Loucy (cell line): ENCODE measurements around the gene PTRHD1.

ENCODE experiments used
- H2AFZ ChIP-seq: fragments of 200-600 bp; sonication (generic); 2 replicates; pipeline ENCODE4 v1.6.0; 2016; ENCODE audit warnings: antibody characterized with exemption, mild to moderate bottlenecking, low read length, moderate library complexity
- H3F3A ChIP-seq: fragments of 200-600 bp; 2 replicates; pipeline ENCODE4 v1.6.0; 2016; ENCODE audit warnings: antibody characterized with exemption, low read depth, mild to moderate bottlenecking
- H3K27me3 ChIP-seq: fragments of 200-600 bp; sonication (generic); 2 replicates; pipeline ENCODE4 v1.6.1; 2014; ENCODE audit warnings: low read length, mild to moderate bottlenecking; ENCODE audit not compliant: insufficient read depth, poor library complexity, severe bottlenecking
- H3K36me3 ChIP-seq: fragments of 200-600 bp; sonication (generic); 2 replicates; pipeline ENCODE4 v1.6.1; 2016; ENCODE audit warnings: low read length; ENCODE audit not compliant: insufficient read depth
- H3K4me1 ChIP-seq: fragments of 200-600 bp; sonication (generic); 2 replicates; pipeline ENCODE4 v1.5.1; 2014; ENCODE audit warnings: low read length, mild to moderate bottlenecking; ENCODE audit not compliant: insufficient read depth, poor library complexity, severe bottlenecking
- H3K4me2 ChIP-seq: fragments of 200-600 bp; sonication (generic); 2 replicates; pipeline ENCODE4 v1.6.0; 2014; ENCODE audit warnings: antibody characterized with exemption, low read length, low read depth, mild to moderate bottlenecking; ENCODE audit not compliant: poor library complexity, severe bottlenecking
- H3K4me3 ChIP-seq: fragments of 200-600 bp; sonication (generic); 2 replicates; pipeline ENCODE4 v1.5.1; 2014; ENCODE audit warnings: low read length, mild to moderate bottlenecking, mixed read lengths; ENCODE audit not compliant: poor library complexity, severe bottlenecking
- H3K79me2 ChIP-seq: fragments of 200-600 bp; sonication (generic); 2 replicates; pipeline ENCODE4 v1.6.1; 2014; ENCODE audit warnings: low read length; ENCODE audit not compliant: insufficient read depth
- H3K9ac ChIP-seq: fragments of 200-600 bp; sonication (generic); 2 replicates; pipeline ENCODE4 v1.6.0; 2014; ENCODE audit warnings: mild to moderate bottlenecking, low read depth, low read length, moderate library complexity; ENCODE audit not compliant: poor library complexity, severe bottlenecking
- H3K9me2 ChIP-seq: fragments of 200-600 bp; sonication (generic); replicated peaks from 2 replicates; pipeline ENCODE4 v1.6.1; 2016; ENCODE audit warnings: low read depth, low read length, mixed read lengths
- H3K9me3 ChIP-seq: fragments of 200-600 bp; sonication (generic); 2 replicates; pipeline ENCODE4 v1.6.1; 2014; ENCODE audit warnings: mild to moderate bottlenecking, antibody characterized with exemption, low read length, low read depth; ENCODE audit not compliant: insufficient read depth
- H4K20me1 ChIP-seq: fragments of 200-600 bp; sonication (generic); 2 replicates; pipeline ENCODE4 v1.6.0; 2014; ENCODE audit warnings: antibody characterized with exemption, low read length, mild to moderate bottlenecking; ENCODE audit not compliant: insufficient read depth, poor library complexity, severe bottlenecking
- EZH2phosphoT487 ChIP-seq: fragments of 200-600 bp; IDR thresholded peaks from 2 replicates; pipeline ENCODE4 v1.6.1; 2018; ENCODE audit warnings: antibody characterized with exemption, mild to moderate bottlenecking, moderate library complexity, borderline replicate concordance
- TF ChIP-seq, protein P1 (sequence below): fragments of 200-600 bp; sonication (generic); conservative IDR thresholded peaks from 2 replicates; pipeline ENCODE4 v1.5.1; 2014; ENCODE audit warnings: mild to moderate bottlenecking, antibody characterized with exemption, low read length

The PTRHD1 gene

DNA sequence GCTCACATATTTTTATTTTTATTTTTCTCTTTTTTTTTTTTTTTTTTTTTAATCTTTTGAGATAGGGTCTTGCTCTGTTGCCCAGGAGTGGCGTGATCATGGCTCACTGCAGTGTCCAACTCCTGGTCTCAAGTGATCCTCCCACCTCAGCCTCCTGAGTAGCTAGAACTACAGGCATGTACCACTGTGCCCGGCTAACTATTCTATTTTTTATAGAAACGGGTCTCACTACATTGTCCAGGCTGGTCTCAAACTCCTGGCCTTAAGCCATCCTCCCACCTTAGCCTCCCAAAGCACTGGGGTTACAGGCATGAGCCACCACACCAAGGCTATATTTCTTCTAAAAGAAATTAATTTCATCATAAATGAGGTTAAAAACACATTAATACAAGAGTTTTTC, 45.9 kb downstream of the PTRHD1 start:
- Histone ChIP-seq H3K27me3 (no peaks in the 10 kb centered on the region), H3K36me3 (peaks cover 13% of the 10 kb centered on the region; the same call in 1 of the 2 replicates), H3K9ac (no peak overlapping the region), H3K4me1 (no peaks in the 10 kb centered on the region), H3K79me2 (no peaks in the 10 kb centered on the region), H2AFZ (no peak overlapping the region), H3K4me2 (no peak overlapping the region), H3K9me3 (no peaks in the 10 kb centered on the region), H4K20me1 (no peaks in the 10 kb centered on the region), H3K4me3 (no peak overlapping the region), H3K9me2 (no peaks in the 10 kb centered on the region), H3F3A (no peaks in the 10 kb centered on the region)
- TF ChIP-seq, protein P1, sequence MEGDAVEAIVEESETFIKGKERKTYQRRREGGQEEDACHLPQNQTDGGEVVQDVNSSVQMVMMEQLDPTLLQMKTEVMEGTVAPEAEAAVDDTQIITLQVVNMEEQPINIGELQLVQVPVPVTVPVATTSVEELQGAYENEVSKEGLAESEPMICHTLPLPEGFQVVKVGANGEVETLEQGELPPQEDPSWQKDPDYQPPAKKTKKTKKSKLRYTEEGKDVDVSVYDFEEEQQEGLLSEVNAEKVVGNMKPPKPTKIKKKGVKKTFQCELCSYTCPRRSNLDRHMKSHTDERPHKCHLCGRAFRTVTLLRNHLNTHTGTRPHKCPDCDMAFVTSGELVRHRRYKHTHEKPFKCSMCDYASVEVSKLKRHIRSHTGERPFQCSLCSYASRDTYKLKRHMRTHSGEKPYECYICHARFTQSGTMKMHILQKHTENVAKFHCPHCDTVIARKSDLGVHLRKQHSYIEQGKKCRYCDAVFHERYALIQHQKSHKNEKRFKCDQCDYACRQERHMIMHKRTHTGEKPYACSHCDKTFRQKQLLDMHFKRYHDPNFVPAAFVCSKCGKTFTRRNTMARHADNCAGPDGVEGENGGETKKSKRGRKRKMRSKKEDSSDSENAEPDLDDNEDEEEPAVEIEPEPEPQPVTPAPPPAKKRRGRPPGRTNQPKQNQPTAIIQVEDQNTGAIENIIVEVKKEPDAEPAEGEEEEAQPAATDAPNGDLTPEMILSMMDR: no peak
- no peak for TF ChIP-seq EZH2phosphoT487

DNA sequence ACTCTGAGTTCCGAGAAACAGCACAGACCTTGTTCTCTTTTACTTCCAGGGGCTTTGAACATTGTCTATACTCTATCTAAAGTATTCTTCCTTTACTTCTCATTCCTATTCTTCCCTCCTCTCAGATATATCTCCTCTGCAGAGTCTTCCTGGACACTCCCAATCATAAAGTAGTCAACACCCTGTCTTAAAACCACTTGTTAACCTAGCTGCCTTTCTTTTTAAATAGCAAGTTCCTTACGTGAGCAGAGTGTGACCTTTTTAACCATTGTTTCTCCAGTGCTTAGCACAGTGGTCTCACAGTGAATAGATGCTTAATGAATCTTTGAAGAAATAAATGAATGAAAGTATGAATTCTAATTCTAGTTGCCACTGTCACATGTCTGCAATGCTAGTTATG, 47.4 kb downstream of the PTRHD1 start:
- Histone ChIP-seq H3K4me2 (no peak overlapping the region), H3K9me3 (no peaks in the 10 kb centered on the region), H3K79me2 (no peaks in the 10 kb centered on the region), H3K27me3 (no peaks in the 10 kb centered on the region), H3K36me3 (peaks cover 12% of the 10 kb centered on the region; the same call in 1 of the 2 replicates), H3F3A (no peaks in the 10 kb centered on the region), H4K20me1 (no peaks in the 10 kb centered on the region), H2AFZ (no peak overlapping the region), H3K4me3 (no peak overlapping the region), H3K9me2 (no peaks in the 10 kb centered on the region), H3K4me1 (no peaks in the 10 kb centered on the region), H3K9ac (no peak overlapping the region)
- TF ChIP-seq, protein P1: no peak
- no peak for TF ChIP-seq EZH2phosphoT487

DNA sequence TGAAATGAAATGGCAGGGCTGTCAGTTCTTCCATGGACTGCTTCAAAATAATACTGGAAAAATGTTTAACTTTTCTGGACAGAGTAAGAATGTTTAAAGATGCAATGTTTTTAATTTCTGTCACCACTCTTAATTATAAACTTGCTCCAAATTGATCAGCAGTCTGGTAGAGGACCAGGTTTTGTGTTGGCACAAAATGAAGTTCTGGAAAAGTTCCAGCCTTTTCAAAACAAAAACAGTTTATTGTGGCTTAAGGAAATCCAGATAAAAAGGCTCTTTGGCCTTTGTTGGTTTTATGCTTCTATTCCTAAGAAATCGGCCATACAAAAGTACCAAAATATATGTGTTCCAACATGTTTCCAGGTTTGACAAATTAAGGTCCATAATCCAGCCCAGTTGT, 48.8 kb downstream of the PTRHD1 start:
- Histone ChIP-seq H3F3A (no peaks in the 10 kb centered on the region), H3K9me2 (no peaks in the 10 kb centered on the region), H3K4me2 (no peak overlapping the region), H3K4me1 (no peaks in the 10 kb centered on the region), H3K36me3 (peaks cover 12% of the 10 kb centered on the region; the same call in 1 of the 2 replicates), H4K20me1 (no peaks in the 10 kb centered on the region), H3K79me2 (no peaks in the 10 kb centered on the region), H3K9me3 (no peaks in the 10 kb centered on the region), H3K27me3 (no peaks in the 10 kb centered on the region), H3K9ac (no peak overlapping the region), H2AFZ (no peak overlapping the region), H3K4me3 (no peak overlapping the region)
- TF ChIP-seq, protein P1: no peak
- TF ChIP-seq EZH2phosphoT487: no peak
